Posterior vena cava (tissue), 2 donors: ENCODE measurements around the gene SPRY1. TPM values are rescaled to one million over a fixed set of nuclear protein-coding genes. Genes with fewer than 3 reads are reported as not detected.

Experiments used
- DNase-seq: peaks from one replicate; pipeline ENCODE4 v3.0.0-alpha.2; 2020; ENCODE audit warnings: low spot score
- intact Hi-C, 2 donors: fragments of 100-400 bp; cut with DNase I; formaldehyde crosslinking; loops; one replicate each; pipeline versions ENCODE4 v1.14.1 to v1.14.2; 2022 to 2023
- total RNA-seq, 2 donors: library from RNA; stranded (reverse); fragmentation: NEBNext Ultra II Directional; extraction: Animal tissue kit (Norgen Biotek cat#: 25700); gene quantifications; one replicate each; pipeline ENCODE4 v1.2.1, GENCODE V29; 2021
- donor health status: DM: yes; HTN: yes; CAD: no.
- donor health status: DM: yes; HTN: yes; CAD: no.

The SPRY1 gene
- total RNA-seq, 2 donors from 2014 or later: 109 to 111 TPM

DNA sequence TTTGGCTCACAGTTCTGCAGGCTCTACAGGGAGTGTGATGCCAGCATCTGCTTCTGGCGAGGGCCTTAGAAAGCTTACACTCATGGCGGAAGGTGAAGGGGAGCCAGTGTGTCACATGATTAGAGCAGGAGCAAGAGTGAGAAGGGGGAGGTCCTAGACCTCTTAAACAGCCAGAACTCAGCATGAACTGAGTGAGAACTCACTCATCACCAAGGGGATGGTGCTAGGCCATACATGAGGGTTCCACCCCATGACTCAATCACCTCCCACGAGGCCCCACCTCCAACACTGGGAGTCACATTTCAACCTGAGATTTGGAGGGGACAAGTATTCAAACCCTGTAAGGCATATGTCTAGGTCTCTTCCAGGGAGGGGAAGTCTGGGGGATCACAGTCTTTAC lies 33.4 kb downstream of the SPRY1 start:
- intact Hi-C loops: no loop called here
- DNase-seq: no peak

DNA sequence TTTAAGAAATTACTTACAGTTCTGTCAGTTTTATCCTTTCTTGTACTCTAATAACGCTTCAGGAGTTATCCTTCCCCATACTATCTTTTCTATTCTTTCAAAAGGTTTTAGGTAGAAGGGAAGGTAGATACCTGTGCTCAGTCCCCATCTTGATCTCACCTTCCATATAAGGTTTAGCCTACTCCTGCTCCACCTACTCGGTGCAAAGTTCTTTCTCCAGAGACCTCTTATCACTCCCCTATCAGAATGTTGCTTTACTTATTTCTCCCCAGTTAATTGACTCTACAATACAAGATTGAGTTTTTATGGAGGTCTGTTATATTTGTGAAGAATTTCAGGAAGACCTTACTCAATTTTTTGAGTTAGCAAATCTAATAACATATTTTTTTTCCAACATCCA lies 33.9 kb downstream of the SPRY1 start:
- intact Hi-C loops: no loop called here

DNA sequence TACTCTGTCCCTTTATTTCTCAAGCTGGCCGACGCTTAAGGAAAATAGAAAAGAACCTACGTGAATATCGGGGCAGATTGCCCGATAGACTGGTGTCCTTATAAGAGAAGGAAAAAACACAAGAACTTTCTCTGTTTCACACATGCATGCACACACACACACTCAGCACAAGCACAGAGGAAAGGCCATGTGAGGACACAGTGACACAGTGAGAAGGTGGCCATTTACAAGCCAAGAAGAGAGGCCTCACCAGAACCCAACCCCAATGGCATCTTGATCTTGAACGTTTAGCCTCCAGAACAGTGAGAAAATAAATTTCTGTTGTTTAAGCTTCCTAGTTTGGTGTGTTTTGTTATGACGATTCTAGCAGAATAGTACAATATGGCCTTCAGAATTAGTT lies 37.0 kb downstream of the SPRY1 start:
- DNase-seq: no peak
- intact Hi-C loops: no loop called here

More for the DNA sequence above, 33.9 kb downstream of the SPRY1 start:
- no peak for DNase-seq

DNA sequence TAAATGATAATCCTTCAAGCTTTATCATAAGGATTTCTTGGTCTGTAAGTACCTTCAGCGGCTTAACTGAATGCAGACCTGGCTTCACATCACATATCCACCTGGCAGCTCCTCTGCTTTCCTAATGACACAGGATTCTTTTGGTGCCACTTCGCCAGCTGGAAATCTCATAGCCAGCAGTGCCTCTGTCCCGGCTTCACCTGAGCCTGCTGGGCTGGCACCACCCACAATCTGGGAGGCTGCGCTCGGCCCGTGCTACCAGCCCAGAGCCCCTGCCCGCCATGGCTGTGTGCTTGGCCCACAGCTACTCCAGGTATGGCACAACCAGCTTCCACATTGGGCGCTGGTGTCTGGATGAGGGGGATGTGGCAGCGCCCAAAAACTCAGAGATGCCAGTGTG lies 37.4 kb downstream of the SPRY1 start:
- intact Hi-C loops: no loop called here
- DNase-seq: no peak

DNA sequence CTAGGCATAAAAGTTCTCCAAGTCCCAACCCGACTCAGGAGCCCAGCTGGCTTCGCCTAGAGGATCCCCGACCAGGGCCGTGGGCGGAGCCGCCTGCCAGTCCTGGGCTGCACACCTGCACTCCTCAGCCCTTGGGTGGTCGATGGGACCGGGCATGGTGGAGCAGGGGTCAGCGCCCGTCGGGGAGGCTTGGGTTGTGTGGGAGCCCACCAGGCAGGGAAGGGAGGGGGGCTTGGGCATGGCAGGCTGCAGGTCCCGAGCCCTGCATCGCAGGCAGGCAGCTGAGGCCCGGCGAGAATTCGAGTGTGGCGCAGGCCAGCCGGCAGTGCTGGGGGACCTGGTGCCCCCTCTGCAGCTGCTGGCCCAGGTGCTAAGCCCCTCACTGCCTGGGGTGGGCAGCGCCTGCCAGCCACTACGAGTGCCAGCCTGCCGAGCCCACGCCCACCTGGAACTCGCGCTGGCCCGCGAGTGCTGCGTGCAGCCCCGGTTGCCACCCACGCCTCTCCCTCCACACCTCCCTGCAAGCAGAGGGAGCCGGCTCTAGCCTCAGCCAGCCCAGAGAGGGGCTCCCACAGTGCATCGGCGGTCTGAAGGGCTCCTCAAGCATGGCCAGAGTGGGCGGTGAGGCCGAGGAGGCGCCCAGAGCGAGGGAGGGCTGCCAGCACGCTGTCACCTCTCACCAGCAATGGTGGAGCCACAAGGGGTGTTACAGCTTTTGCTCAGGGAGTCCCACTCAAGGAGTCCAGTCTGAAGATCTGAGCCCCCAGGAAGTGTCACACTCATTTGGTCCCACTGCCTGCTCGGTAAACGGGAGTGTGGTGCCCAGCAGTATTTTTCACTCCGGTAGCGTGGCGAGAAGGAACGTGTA lies 38.9 kb downstream of the SPRY1 start:
- DNase-seq: no peak
- intact Hi-C loops: no loop called here

DNA sequence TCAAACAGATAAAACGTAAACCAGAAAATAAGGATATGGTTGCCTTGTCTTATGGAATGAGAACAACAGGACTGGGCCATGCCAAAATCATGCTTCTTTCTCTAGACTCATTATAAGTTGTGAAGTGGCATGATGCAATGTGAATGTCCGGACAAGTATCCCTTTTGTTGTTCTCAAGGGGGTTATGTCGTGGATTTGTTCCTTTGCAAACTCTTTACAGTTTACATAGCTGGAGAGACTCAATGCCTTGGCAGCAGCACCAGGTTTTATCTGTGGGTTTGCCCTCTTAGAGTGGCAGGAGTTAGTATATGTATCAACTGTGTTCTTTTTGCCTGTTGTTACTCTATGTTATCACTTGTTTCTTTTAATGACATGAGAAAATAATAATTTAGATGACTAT lies 41.4 kb downstream of the SPRY1 start:
- no peak for DNase-seq
- intact Hi-C loops: no loop called here

DNA sequence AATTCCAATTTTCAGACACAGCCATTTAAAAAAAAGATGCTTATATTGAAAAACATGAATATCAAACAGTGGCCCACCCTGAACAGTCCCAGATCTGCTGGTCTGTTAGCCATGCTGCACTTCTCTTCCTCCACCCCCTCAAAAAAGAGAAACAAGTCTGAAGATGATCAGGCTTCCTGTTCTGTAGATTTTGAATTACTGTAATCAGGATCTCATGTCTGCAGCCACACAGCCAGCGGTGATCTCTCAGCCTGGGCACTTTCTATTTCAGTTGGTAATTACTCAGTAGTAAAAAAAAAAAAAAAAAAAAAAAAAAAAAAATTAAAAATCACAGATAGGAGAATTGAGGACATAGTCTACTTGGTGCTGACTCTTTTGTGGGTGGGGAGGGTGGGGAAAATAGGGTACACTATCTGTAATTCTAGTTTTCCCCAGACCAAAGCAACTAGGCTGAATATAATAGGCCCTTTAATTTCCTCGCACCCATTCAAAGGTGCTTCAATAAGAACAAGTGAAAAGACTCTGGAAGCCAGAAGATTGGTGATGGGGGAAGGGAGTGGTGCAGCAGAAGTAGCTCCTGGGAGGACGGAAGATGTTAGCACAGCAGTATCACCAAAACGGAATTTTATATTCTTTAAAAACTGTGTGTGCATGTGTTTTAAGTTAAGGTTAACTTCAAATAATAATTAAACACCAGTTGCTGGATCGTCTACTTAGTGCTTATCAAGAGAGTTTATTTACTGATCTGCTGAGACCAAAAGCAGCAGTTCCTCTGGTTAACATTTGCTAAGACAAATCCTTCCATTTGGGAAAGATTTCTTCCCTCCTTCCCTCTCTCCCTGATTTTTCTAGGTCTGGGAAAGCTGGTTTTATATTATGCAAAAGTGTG lies 47.0 kb downstream of the SPRY1 start:
- intact Hi-C loops: no loop called here
- DNase-seq: no peak

DNA sequence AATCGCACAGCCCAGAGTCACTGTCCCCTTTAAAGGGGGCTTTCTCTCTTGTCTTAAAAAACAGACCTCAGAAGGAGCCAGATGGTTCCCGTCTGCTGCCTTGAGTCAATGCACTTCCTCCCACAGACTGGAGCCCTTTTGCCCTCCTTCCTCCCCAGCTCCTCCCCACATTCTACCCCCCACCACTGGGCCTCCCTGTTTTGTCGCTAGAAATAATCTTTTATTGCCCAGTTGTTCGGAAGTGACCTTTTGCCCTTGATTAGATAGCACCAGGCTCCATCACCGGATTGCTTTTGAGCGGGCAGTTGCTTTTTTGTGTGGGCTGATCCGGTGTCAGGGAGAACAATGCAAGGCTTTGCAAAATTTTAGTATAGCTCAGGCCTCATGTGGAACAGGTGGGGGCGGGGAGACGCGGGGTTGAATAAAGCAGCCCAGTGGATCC lies 47.7 kb downstream of the SPRY1 start:
- no peak for DNase-seq
- intact Hi-C loops: no loop called here

DNA sequence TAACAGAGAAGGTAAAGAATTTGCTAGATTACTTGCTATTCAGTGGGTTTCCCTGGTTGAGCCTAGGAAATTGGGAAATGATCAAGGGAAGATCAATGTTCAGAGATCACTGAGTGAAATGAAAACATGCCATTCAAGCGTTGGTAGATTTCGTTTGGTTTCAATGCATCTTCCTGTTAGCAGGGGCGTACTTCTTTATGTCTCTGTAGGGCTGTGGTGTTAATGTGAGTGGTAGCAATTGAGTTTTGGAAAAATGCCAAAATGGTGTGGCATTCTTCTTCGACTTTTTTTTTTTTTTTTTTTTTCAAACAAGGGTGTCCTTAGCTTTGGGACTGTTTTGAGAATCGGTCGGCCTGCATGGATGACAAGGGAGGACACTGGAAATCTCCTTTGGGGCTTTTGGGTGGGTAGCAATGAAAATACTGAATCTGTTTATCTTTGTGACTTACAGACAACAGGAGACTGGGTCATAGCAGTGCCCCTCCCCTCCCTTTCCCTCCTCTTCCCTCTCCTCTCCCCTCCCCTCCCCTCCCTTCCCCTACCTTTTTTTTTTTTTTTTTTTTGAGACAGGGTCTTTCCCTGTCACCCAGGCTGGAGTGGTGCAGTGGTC lies 50.4 kb downstream of the SPRY1 start:
- DNase-seq: no peak
- intact Hi-C loops: no loop called here

DNA sequence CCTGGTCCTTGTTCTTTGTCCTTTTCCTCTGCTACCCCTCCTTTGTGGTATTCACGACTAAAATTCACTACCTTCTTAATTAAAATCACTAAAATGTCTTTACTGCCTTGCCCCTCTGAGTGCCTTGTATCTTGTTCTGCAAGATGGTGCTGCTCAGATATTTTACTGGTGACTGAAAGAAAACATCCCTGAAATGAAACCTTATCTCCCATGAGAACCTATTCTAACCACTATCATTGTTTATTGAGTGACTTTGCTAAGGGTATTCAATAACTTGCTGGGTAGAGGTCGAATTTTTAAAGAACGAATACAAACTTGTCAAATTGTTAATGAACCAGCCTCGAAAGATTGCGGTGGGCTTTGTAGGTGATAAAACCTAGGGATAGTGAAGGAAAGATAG lies 52.8 kb downstream of the SPRY1 start:
- no peak for DNase-seq
- intact Hi-C loops: no loop called here

DNA sequence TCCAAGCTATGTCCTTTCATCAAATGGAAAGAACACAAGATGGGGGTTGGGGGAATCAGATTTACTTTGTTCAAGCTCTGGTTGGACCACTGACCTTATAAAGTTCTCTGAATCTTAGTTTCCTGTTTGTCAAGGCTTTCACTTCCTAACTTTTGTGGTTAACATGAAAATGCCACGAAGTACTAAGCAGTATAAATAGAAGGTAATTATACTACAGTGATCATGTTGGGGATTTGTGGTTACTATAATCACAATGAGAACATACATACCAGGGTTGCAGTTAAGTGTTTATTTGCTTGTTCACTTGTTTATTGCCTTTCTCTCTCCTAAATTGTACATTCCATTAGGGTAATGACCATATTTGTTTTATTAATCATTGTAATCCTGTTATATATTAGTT lies 53.2 kb downstream of the SPRY1 start:
- no peak for DNase-seq
- intact Hi-C loops: no loop called here

DNA sequence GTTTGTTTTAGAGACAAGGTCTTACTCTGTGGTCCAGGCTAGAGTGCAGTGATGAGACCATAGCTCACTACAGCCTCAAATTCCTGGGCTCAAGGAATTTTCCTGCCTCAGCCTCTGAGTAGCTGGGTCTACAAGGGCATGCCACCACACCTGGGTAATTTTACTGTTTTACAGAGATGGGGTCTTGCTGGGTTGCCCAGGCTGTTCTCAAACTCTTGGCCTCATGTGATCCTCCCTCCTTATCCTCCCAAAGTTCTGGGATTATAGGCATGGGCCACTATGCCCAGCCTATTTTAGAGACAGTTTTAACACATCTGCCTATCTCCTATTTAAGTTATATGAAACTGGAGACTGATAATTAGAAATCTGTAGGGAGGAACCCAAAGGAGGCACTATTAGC lies 53.8 kb downstream of the SPRY1 start:
- intact Hi-C loops: no loop called here
- no peak for DNase-seq

DNA sequence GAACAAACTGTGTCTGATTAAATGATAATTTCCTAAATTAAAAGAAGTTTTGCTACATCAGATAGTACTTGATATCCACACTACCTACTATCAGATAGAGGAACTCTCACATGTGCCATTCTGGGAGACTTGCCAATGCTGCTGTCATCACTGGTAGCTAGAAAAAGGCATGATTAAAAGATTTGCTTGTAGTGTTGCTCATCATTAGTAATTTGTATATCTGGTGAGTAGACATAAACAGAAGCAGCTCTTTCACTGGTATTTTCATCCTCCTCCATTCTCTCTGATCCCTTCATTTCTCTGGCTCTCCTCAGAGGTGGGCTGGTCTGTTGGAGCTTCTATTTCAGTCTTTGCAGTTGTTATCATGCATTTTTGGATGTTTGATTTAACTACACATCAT lies 56.0 kb downstream of the SPRY1 start:
- intact Hi-C loops: no loop called here
- DNase-seq: peak; percentile 81

DNA sequence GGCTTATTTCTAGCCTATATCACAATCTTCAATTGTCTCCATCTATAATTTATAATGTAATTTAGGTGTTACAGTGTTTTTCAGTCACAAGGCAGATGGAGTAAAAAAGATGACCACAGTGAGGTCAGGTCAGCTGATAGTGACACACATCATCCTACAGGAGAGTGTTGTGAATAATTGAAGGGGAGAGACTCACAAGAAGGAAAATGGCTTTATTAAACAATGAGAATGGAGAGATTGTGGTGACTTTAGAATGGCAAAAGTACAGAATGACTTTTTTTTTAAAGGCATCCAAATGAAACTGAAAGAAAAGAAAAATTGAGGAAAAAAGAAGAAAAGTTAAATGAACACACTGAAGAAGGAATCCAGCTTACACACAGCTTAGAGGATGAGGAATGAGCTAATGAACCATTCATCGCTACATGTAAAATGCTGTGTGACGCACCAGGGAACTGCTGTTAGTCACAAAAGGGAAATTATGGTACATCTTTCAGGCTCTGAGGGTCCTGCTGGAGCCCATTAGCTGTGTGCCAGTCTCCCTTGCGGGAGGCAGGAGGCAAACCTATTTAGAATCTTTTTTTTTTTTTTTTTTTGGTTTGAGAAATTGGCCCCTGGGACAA lies 56.6 kb downstream of the SPRY1 start:
- intact Hi-C loops: no loop called here
- DNase-seq: no peak
